Muscle layer of colon (tissue), 2 donors: ENCODE measurements around the gene NRP1.

Source experiments
- H3K27ac ChIP-seq: one replicate; pipeline ENCODE4 v1.7.0; 2013; ENCODE audit warnings: low read depth, mild to moderate bottlenecking, low read length, moderate library complexity
- H3K27me3 ChIP-seq, 2 donors: one replicate each; pipeline ENCODE4 v1.7.0; 2013; ENCODE audit warnings: low read length in 2 of 2, mild to moderate bottlenecking in 2 of 2; ENCODE audit not compliant: insufficient read depth in 2 of 2, control insufficient read depth in 1 of 2
- H3K36me3 ChIP-seq: one replicate; pipeline ENCODE4 v1.7.0; 2013; ENCODE audit warnings: mild to moderate bottlenecking, low read length; ENCODE audit not compliant: insufficient read depth
- H3K4me1 ChIP-seq: one replicate; pipeline ENCODE4 v1.7.0; 2013; ENCODE audit warnings: mild to moderate bottlenecking, low read length; ENCODE audit not compliant: insufficient read depth
- H3K4me3 ChIP-seq, 2 donors: one replicate each; pipeline ENCODE4 v1.7.0; 2013; ENCODE audit warnings: low read length in 2 of 2, low read depth in 1 of 2, mild to moderate bottlenecking in 1 of 2, moderate library complexity in 1 of 2
- H3K9ac ChIP-seq: one replicate; pipeline ENCODE4 v1.7.0; 2013; ENCODE audit warnings: low read length
- H3K9me3 ChIP-seq: one replicate; pipeline ENCODE4 v1.7.0; 2013; ENCODE audit warnings: mild to moderate bottlenecking, low read length
- donor health status: abdominal sarcoma.
- donor health status: Adenocarcinoma of cecum.

NRP1 gene

DNA sequence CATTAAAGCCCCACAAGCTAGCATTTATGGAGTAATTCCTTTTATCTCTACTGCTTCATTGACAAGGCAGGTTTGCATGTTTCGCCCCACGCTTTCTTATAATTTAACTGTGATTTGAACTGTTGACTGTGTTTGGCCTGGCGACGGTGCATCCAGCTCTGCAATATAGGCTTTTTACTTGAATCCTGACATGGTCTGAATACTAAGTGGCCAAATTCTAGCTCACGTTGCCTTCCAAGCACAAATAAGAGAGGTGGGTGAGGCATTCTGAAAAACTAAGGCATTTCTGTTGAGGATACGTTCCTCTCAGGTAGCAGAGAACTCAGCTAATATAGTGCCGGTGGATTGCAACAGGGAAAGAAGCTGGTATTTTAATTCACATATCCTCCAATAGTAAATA lies 61.8 kb downstream of the NRP1 start:
- no peaks in the 10 kb centered on the region for H3K27me3 ChIP-seq
- H3K27ac ChIP-seq = peak overlapping the region; percentile 81
- H3K4me1 ChIP-seq = peaks cover 37% of the 10 kb centered on the region
- peaks cover 3% of the 10 kb centered on the region for H3K36me3 ChIP-seq
- no peak overlapping the region for H3K9ac ChIP-seq
- H3K9me3 ChIP-seq = no peaks in the 10 kb centered on the region
- H3K4me3 ChIP-seq = no peak overlapping the region

DNA sequence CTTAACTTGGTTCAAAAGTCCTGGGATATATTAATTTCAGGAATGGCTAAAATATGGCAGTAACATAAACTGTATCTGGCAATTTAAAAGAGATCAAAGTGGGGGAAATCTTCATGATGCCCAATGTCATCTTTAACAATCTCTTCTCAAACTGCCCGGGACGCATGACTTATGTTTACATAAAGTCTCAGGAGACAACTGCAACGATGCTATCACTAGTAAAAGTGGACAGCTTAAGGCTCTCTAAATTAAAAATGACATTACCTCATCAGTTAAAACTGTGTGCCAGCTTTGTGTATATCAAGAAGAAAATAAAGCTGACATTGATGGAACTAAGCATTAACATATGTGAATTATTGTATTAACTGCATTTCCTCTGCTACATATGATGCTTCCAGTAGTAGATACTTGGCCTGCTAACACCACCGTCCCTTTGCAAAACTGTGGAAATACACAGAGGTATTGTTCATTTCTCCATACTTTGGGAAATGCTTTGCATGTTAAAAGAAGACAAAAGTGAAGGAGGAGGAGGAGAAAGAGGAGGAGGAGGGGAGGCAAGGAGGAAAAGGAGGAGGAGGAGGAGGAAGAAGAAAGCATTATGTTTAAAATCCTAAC lies 62.4 kb downstream of the NRP1 start:
- peaks cover 37% of the 10 kb centered on the region for H3K4me1 ChIP-seq
- H3K27ac ChIP-seq = peak overlapping the region; percentile 81

DNA sequence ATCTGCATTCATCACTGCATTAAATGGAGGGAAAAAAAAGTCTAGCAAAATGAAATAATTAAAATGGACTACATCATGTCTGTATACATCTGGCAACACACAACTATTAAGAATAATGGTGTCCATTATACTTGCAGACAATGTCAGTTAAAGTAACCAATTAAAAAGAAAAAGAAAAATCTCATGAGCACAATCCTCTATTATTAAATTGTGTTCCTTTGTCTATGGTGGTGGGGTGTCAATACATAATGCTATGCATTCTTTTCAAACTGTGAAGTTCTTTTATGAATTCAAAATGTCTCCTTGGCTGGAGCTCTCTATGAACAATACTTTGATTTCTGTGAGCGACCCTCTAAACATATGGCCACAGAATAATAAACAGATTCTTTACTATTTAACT lies 63.5 kb downstream of the NRP1 start:
- H3K9ac ChIP-seq = no peak overlapping the region
- H3K9me3 ChIP-seq = no peaks in the 10 kb centered on the region
- H3K27ac ChIP-seq = no peak overlapping the region
- peaks cover 32% of the 10 kb centered on the region for H3K4me1 ChIP-seq
- H3K36me3 ChIP-seq = peaks cover 3% of the 10 kb centered on the region
- H3K27me3 ChIP-seq = no peaks in the 10 kb centered on the region
- no peak overlapping the region for H3K4me3 ChIP-seq

More for the DNA sequence above, 62.4 kb downstream of the NRP1 start:
- H3K4me3 ChIP-seq = no peak overlapping the region
- H3K36me3 ChIP-seq = peaks cover 3% of the 10 kb centered on the region
- H3K9ac ChIP-seq = no peak overlapping the region
- no peaks in the 10 kb centered on the region for H3K27me3 ChIP-seq
- H3K9me3 ChIP-seq = no peaks in the 10 kb centered on the region

DNA sequence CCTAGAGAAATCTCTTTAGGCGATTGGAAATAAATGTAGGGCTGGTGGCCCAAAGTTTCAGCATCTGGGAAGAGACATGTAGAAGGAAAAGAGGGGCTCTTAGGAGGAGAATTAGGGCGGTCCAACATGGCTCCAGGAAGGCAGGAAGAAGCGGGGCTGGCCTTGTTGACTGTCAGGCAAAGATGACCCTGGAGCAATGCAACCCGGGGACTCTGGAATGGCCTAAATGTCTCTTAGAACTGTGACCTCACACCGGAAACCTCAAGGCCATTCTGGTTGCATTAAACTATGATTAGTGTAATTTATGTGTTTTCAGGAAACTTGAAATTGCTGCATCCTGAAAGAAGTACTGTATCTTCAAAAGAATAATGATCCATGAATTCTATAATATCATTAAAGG lies 66.8 kb downstream of the NRP1 start:
- no peaks in the 10 kb centered on the region for H3K9me3 ChIP-seq
- peaks cover 16% of the 10 kb centered on the region for H3K4me1 ChIP-seq
- H3K27ac ChIP-seq = no peak overlapping the region
- H3K4me3 ChIP-seq = no peak overlapping the region
- H3K9ac ChIP-seq = no peak overlapping the region
- H3K36me3 ChIP-seq = peaks cover 11% of the 10 kb centered on the region
- H3K27me3 ChIP-seq = no peaks in the 10 kb centered on the region

DNA sequence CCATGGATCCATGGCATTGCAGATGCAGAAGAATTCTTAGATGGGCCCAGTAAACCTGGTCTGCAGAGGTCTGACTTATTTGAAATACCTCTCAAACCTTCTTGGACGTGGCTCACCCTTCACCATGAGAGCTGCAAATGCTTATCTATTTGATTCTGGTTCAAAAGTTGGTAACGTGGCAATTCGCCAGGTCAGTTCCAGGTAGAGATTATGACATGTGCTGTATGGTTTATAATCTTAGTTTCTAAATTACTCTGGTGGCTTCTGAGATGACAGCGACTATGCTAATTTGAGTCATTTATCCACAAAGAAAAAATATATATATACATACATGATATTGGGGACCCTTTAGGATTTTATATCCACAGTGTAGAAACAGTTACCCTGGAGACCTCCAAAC lies 68.8 kb downstream of the NRP1 start:
- peaks cover 13% of the 10 kb centered on the region for H3K36me3 ChIP-seq
- H3K9ac ChIP-seq = no peak overlapping the region
- no peak overlapping the region for H3K4me3 ChIP-seq
- no peaks in the 10 kb centered on the region for H3K9me3 ChIP-seq
- H3K27me3 ChIP-seq = no peaks in the 10 kb centered on the region
- H3K4me1 ChIP-seq = no peaks in the 10 kb centered on the region
- no peak overlapping the region for H3K27ac ChIP-seq

DNA sequence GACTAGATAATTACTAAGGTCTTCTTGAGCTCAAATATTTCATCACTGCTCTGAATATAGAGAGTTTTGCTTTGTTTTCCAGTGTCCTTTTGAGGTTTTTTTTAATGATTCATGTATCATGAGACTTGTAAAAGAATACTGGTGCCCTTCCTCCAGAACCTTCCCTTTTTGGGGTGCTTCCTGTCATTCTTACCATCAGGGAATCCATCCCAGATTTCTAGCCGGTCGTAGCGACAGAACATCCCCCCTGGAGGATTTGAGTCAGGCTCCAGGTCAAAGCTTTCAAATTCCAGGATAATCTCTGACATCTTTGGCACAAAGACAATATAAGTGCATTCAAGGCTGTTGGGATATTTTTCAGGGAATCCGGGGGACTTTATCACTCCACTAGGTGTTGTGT lies 71.0 kb downstream of the NRP1 start:
- no peaks in the 10 kb centered on the region for H3K4me1 ChIP-seq
- no peaks in the 10 kb centered on the region for H3K9me3 ChIP-seq
- H3K27ac ChIP-seq = no peak overlapping the region
- peaks cover 13% of the 10 kb centered on the region for H3K36me3 ChIP-seq
- no peak overlapping the region for H3K4me3 ChIP-seq
- no peaks in the 10 kb centered on the region for H3K27me3 ChIP-seq
- no peak overlapping the region for H3K9ac ChIP-seq

DNA sequence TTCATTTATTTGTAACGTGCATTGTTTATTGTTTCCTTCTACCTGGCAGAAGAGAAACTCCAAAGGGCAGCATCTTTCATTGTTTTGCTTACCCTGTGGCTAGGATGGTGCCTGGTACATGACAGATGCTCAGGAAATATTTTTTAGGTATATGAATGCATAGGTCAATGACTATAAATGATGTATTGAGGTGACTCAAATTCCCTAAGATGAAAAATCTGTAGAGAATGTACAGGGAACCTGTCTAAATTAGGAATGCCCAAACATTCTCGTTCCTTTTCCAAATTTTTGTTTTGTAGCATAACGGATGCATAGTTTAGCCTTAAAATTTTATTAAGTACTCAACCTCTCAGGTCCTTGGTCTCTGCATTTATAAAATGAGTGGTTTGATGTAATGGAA lies 71.6 kb downstream of the NRP1 start:
- Histone ChIP-seq H3K4me3 (no peak overlapping the region), H3K9me3 (no peaks in the 10 kb centered on the region), H3K27me3 (no peaks in the 10 kb centered on the region), H3K9ac (no peak overlapping the region), H3K4me1 (no peaks in the 10 kb centered on the region), H3K36me3 (peaks cover 13% of the 10 kb centered on the region), H3K27ac (no peak overlapping the region)

DNA sequence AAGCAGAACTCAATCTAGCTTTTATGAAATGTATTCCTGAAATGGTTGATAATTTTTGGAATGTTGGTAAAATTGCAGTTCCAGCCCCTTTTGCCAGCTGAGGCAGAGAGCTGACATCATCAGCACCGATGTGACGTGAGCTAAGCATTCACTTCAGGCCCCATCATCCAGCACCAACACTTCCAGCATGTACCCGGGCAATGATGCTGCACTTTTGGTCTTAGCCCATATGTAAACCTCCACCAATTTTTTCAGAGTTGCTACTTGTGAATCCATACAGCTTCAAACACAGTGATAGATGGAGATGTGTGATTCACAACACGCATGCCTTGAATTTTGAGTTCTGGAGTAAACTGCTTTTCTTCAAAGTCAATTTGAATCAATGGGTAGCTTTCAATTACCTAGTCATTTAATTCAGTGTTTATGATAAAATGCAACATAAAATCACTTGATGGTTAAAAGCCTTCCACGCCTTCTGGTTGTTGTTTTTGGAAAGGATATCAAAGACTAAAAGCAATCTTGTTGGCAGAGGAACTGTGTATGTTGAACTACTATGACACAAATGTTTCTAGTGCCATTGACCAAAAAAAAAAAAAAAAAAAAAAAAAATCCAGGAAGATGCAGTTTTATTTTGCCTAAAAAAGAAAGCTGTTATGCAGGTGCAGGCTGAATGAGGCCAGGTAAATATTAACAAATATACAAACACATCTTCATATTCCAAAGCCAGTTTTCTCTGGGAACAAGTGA lies 73.9 kb downstream of the NRP1 start:
- Histone ChIP-seq H3K4me3 (no peak overlapping the region), H3K27ac (no peak overlapping the region), H3K9me3 (no peaks in the 10 kb centered on the region), H3K27me3 (no peaks in the 10 kb centered on the region), H3K4me1 (no peaks in the 10 kb centered on the region), H3K36me3 (peaks cover 13% of the 10 kb centered on the region), H3K9ac (no peak overlapping the region)

DNA sequence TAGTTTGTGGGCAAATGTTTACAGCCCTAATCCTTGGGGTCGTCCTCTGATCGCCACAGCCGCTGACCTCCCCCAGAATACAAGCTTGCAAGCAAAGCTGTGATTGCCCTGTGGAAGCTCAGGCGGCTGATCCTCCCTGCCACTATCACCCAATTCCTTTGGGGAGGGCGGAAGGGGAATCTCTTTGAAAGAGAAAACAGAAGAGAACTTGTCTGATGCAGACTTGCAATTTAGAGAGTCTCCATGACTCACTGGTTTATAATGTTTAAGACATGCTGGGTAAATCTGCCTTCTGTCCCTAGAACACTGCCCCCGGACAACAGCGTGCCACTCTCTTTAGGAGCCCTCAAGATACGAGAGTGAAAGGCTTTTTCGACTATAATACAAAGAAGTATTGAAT lies 75.5 kb downstream of the NRP1 start:
- Histone ChIP-seq H3K36me3 (peaks cover 8% of the 10 kb centered on the region), H3K9me3 (no peaks in the 10 kb centered on the region)

DNA sequence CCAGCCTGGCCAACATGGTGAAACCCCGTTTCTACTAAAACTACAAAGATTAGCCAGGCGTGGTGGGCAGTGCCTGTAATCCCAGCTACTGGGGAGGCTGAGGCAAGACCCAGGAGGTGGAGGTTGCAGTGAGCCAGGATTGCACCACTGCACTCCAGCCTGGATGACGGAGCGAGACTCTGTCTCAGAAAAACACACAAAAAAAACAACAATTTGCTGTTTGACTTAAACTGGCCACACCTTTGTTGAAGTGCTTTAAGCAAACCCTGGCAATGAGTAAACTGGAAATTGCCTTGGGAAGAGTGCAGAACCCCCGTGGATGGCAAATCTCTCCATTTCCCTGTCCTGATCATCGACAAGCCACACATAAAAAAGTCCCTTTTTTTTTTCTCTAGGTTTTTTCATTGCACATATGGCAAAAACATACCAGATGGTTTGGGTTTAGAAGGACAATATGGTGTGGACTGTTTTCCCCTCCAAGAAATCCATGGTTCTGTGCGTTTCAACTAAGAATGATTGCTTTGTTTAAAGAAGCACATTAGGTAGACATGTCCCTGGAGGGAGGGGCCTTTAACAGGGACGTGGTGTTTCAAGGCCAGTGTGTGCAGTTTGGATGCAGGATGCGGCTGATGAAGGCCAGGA lies 76.9 kb downstream of the NRP1 start:
- Histone ChIP-seq H3K4me3 (no peak overlapping the region), H3K4me1 (no peaks in the 10 kb centered on the region), H3K9me3 (no peaks in the 10 kb centered on the region), H3K36me3 (peaks cover 3% of the 10 kb centered on the region), H3K9ac (no peak overlapping the region), H3K27ac (no peak overlapping the region), H3K27me3 (no peaks in the 10 kb centered on the region)

More for the DNA sequence above, 75.5 kb downstream of the NRP1 start:
- Histone ChIP-seq H3K4me1 (no peaks in the 10 kb centered on the region), H3K27ac (no peak overlapping the region), H3K9ac (no peak overlapping the region), H3K4me3 (no peak overlapping the region), H3K27me3 (no peaks in the 10 kb centered on the region)

DNA sequence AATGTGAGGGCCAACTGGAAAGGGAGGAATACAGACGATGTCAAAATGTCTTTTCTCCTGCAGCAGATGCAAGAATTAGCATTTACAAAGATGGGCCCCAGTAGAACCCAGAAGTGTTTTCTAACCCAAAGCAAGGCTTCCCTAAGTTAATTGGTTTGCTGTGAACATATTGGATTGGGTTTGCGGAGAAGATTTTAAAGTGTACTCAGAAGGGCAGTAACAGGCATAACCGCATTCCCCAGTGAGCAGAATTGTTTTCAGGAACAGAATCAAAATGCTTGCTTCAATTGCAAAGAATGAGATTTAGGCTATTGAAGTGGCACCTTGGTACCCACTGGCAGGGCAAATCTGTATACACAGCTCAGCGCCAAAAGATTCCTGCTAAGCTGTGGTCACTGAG lies 78.0 kb downstream of the NRP1 start:
- H3K4me3 ChIP-seq = no peak overlapping the region
- H3K4me1 ChIP-seq = no peaks in the 10 kb centered on the region
- no peaks in the 10 kb centered on the region for H3K9me3 ChIP-seq
- H3K27me3 ChIP-seq = no peaks in the 10 kb centered on the region
- no peak overlapping the region for H3K27ac ChIP-seq
- H3K36me3 ChIP-seq = peaks cover 12% of the 10 kb centered on the region
- no peak overlapping the region for H3K9ac ChIP-seq
